Measurements from ENCODE around the gene ZNF554.

Gene ZNF554

DNA sequence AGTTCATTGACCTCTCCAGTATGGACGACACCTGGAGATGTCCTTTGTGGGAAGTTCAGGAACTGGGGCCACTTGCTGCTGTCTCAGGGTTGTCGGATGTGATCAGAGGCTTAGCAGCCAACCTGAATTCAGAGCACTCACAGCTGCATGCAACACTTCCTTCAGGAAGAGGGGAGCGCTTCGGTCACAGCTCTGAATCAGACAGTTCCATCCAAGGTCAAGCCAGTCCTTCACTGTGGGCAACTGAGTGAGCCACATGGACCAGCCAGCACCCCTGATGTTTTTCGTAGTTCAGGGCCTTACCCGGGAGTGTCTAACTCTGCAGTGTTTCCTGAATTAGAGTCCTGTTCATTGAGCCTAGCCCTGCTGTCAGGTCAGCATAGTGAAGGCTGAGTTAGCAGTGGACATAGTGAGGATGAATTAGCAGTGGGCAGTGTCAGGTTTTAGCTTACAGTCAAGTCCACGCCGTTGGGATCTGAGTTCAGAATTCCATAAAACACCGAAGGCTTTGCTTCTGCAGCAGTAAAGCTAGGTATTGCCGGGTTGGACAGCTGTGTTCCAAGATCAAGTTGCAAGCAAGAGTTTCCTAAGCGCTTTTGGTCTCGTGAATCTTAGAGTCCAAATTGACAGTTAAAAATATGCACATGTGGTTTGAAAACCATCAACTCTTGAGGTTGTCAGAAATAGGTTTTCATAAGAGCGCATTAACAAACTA, 26.7 kb downstream of the ZNF554 start:
- no peak for DNase-seq (ENCODE audit: low read depth in 1 of 2, low spot score in 1 of 2)

DNA sequence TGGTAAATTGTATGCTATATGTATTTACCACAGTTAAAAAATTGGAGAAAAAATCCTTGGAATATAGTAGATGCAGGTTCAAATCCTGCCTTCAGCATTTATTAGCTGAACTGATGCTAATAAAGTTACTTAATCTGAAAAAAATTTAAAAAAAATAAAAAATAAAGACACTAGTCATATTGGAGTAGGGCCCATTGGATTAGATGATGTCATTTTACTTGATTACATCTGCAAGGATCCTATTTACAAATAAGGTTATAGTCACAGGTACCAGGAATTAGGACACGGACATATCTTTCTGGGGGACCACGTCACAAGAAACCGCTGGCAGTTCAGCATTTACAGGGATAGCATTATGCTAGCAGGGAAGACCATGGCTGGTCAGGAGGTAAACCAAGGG, 27.8 kb downstream of the ZNF554 start:
- no peak overlapping the region for H3K27ac ChIP-seq (replicated peaks)
- no peaks in the 10 kb centered on the region for H3K27me3 ChIP-seq (ENCODE audit: insufficient read depth, poor library complexity, severe bottlenecking)
- H3K4me3 ChIP-seq (replicated peaks; ENCODE audit: insufficient read depth, low read length), result no peak overlapping the region
- TF ChIP-seq GABPA (IDR thresholded peaks at IDR 0.05; ENCODE audit: low read depth) (no peak), SPI1 (IDR thresholded peaks at IDR 0.05; ENCODE audit: borderline replicate concordance, low read depth) (no peak), POLR2AphosphoS5 (IDR thresholded peaks at IDR 0.05; ENCODE audit: low read depth) (no peak), CTCF (IDR thresholded peaks at IDR 0.05; ENCODE audit: insufficient read depth, low read length) (no peak), REST (IDR thresholded peaks at IDR 0.05; ENCODE audit: insufficient replicate concordance, low read depth) (no peak)
- DNase-seq (ENCODE audit: low read depth in 1 of 2, low spot score in 1 of 2), result no peak

More for the DNA sequence above, 26.7 kb downstream of the ZNF554 start:
- H3K27me3 ChIP-seq (ENCODE audit: insufficient read depth, poor library complexity, severe bottlenecking), result no peaks in the 10 kb centered on the region
- no peak overlapping the region for H3K27ac ChIP-seq (replicated peaks)
- TF ChIP-seq SPI1 (IDR thresholded peaks at IDR 0.05; ENCODE audit: borderline replicate concordance, low read depth), result no peak
- no peak for TF ChIP-seq GABPA (IDR thresholded peaks at IDR 0.05; ENCODE audit: low read depth)
- no peak for TF ChIP-seq POLR2AphosphoS5 (IDR thresholded peaks at IDR 0.05; ENCODE audit: low read depth)
- TF ChIP-seq REST (IDR thresholded peaks at IDR 0.05; ENCODE audit: insufficient replicate concordance, low read depth), result no peak
- no peak overlapping the region for H3K4me3 ChIP-seq (replicated peaks; ENCODE audit: insufficient read depth, low read length)

DNA sequence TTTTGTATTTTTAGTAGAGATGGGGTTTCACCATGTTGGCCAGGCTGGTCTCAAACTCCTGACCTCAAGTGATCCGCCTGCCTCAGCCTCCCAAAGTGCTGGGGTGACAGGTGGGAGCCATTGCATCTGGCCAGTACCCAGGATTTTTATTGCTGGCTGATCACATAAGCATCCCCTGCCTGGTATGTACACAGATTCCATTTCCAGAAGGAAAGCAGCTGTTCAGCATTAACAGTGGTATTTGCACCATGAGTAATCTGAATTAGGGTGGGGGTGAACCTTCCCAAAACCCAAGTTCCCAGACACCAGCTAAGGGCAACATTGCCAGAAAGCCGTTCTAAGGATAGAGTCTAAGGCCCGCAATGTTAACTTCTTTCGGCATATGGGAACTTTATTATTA, 28.9 kb downstream of the ZNF554 start:
- TF ChIP-seq REST (IDR thresholded peaks at IDR 0.05; ENCODE audit: insufficient replicate concordance, low read depth) (no peak), POLR2AphosphoS5 (IDR thresholded peaks at IDR 0.05; ENCODE audit: low read depth) (no peak), SPI1 (IDR thresholded peaks at IDR 0.05; ENCODE audit: borderline replicate concordance, low read depth) (no peak), CTCF (IDR thresholded peaks at IDR 0.05; ENCODE audit: insufficient read depth, low read length) (no peak), GABPA (IDR thresholded peaks at IDR 0.05; ENCODE audit: low read depth) (no peak)
- no peak for DNase-seq (ENCODE audit: low read depth in 1 of 2, low spot score in 1 of 2)
- no peak overlapping the region for H3K4me3 ChIP-seq (replicated peaks; ENCODE audit: insufficient read depth, low read length)
- H3K27me3 ChIP-seq (ENCODE audit: insufficient read depth, poor library complexity, severe bottlenecking), result no peaks in the 10 kb centered on the region
- H3K27ac ChIP-seq (replicated peaks), result no peak overlapping the region
